Measurements from ENCODE around the gene TRIM34. TPM values are rescaled to one million over a fixed set of nuclear protein-coding genes. Genes with fewer than 3 reads are reported as not detected.
"Not testable (repeated sequence)": the region's sequence is repeated elsewhere in the genome, so short reads cannot be mapped to it uniquely, and the experiment has no call there.

The TRIM34 gene
- total RNA-seq, 1 experiment from 2014 or later = 10.6 TPM

GRCh38 chr11:5639953-5640352 is 15.2 kb downstream of the TRIM34 start:
- no peak overlapping the region for H3K4me3 ChIP-seq
- H3K27me3 ChIP-seq (replicated peaks) = no peaks in the 10 kb centered on the region
- H3K9me3 ChIP-seq (replicated peaks) = no peaks in the 10 kb centered on the region
- DNase-seq (ENCODE audit: low read depth in 1 of 2, low spot score in 2 of 2) = no peak
- no peaks in the 10 kb centered on the region for H3K36me3 ChIP-seq
- no peak overlapping the region for H3K27ac ChIP-seq
- H3K4me1 ChIP-seq (replicated peaks) = no peaks in the 10 kb centered on the region

GRCh38 chr11:5643585-5643984 is 18.8 kb downstream of the TRIM34 start:
- DNase-seq (ENCODE audit: low read depth in 1 of 2, low spot score in 2 of 2) = no peak
- Histone ChIP-seq H3K9me3 (replicated peaks) (no peaks in the 10 kb centered on the region), H3K27ac (no peak overlapping the region), H3K36me3 (no peaks in the 10 kb centered on the region), H3K4me1 (replicated peaks) (no peaks in the 10 kb centered on the region), H3K4me3 (no peak overlapping the region), H3K27me3 (replicated peaks) (no peaks in the 10 kb centered on the region)

- Histone ChIP-seq H3K36me3 (no peaks in the 10 kb centered on the region), H3K27ac (no peak overlapping the region), H3K4me3 (no peak overlapping the region), H3K27me3 (replicated peaks) (no peaks in the 10 kb centered on the region), H3K4me1 (replicated peaks) (no peaks in the 10 kb centered on the region), H3K9me3 (replicated peaks) (no peaks in the 10 kb centered on the region; the same call in 1 of the 2 replicates)
- DNase-seq (ENCODE audit: low read depth in 1 of 2, low spot score in 2 of 2) = no peak
These were observed 21.3 kb downstream of the TRIM34 start for GRCh38 chr11:5646139-5646538.

GRCh38 chr11:5655474-5655873 is 30.7 kb downstream of the TRIM34 start:
- DNase-seq (ENCODE audit: low read depth in 1 of 2, low spot score in 2 of 2) = no peak
- Histone ChIP-seq H3K27me3 (replicated peaks) (no peaks in the 10 kb centered on the region), H3K9me3 (replicated peaks) (0 out of 2 replicates have a peak, but pooled peaks cover 3% of the 10 kb centered on the region), H3K4me1 (replicated peaks) (no peaks in the 10 kb centered on the region), H3K4me3 (no peak overlapping the region), H3K27ac (no peak overlapping the region), H3K36me3 (no peaks in the 10 kb centered on the region)

GRCh38 chr11:5656956-5657355 is 32.2 kb downstream of the TRIM34 start:
- H3K27ac ChIP-seq; DNase-seq (ENCODE audit: low read depth in 1 of 2, low spot score in 2 of 2); H3K4me1 ChIP-seq (replicated peaks); H3K36me3 ChIP-seq; H3K9me3 ChIP-seq (replicated peaks); H3K27me3 ChIP-seq (replicated peaks); H3K4me3 ChIP-seq: not testable (repeated sequence)

- no peaks in the 10 kb centered on the region for H3K4me1 ChIP-seq (replicated peaks)
- no peaks in the 10 kb centered on the region for H3K27me3 ChIP-seq (replicated peaks)
- H3K4me3 ChIP-seq = no peak overlapping the region
- H3K36me3 ChIP-seq = peaks cover 14% of the 10 kb centered on the region; the same call in 1 of the 2 replicates
- no peak for DNase-seq (ENCODE audit: low read depth in 1 of 2, low spot score in 2 of 2)
- no peaks in the 10 kb centered on the region for H3K9me3 ChIP-seq (replicated peaks)
- no peak overlapping the region for H3K27ac ChIP-seq
These were observed 33.5 kb downstream of the TRIM34 start for GRCh38 chr11:5658318-5658717.

GRCh38 chr11:5663511-5663910 is 38.7 kb downstream of the TRIM34 start:
- no peak overlapping the region for H3K27ac ChIP-seq

GRCh38 chr11:5665051-5665570 is 40.3 kb downstream of the TRIM34 start:
- Histone ChIP-seq H3K9me3 (replicated peaks) (no peaks in the 10 kb centered on the region), H3K4me3 (no peak overlapping the region), H3K4me1 (replicated peaks) (no peaks in the 10 kb centered on the region), H3K36me3 (peaks cover 68% of the 10 kb centered on the region), H3K27ac (no peak overlapping the region), H3K27me3 (replicated peaks) (no peaks in the 10 kb centered on the region)
- no peak for DNase-seq (ENCODE audit: low read depth in 1 of 2, low spot score in 2 of 2)

More at GRCh38 chr11:5663511-5663910, 38.7 kb downstream of the TRIM34 start:
- H3K4me1 ChIP-seq (replicated peaks) = no peaks in the 10 kb centered on the region
- H3K4me3 ChIP-seq = no peak overlapping the region
- no peaks in the 10 kb centered on the region for H3K27me3 ChIP-seq (replicated peaks)
- H3K36me3 ChIP-seq = peaks cover 53% of the 10 kb centered on the region
- no peaks in the 10 kb centered on the region for H3K9me3 ChIP-seq (replicated peaks)
- no peak for DNase-seq (ENCODE audit: low read depth in 1 of 2, low spot score in 2 of 2)

- DNase-seq (ENCODE audit: low read depth in 1 of 2, low spot score in 2 of 2) = no peak
- no peaks in the 10 kb centered on the region for H3K27me3 ChIP-seq (replicated peaks)
- H3K27ac ChIP-seq = no peak overlapping the region
- H3K36me3 ChIP-seq = peaks cover 75% of the 10 kb centered on the region
- no peaks in the 10 kb centered on the region for H3K4me1 ChIP-seq (replicated peaks)
- H3K4me3 ChIP-seq = no peak overlapping the region
- H3K9me3 ChIP-seq (replicated peaks) = no peaks in the 10 kb centered on the region
These were observed 41.1 kb downstream of the TRIM34 start for GRCh38 chr11:5665746-5666401.

GRCh38 chr11:5666402-5666793 is 41.6 kb downstream of the TRIM34 start:
- H3K9me3 ChIP-seq (replicated peaks) = no peaks in the 10 kb centered on the region
- DNase-seq (ENCODE audit: low read depth in 1 of 2, low spot score in 2 of 2) = no peak
- H3K27me3 ChIP-seq (replicated peaks) = no peaks in the 10 kb centered on the region
- no peaks in the 10 kb centered on the region for H3K4me1 ChIP-seq (replicated peaks)
- no peak overlapping the region for H3K27ac ChIP-seq
- H3K4me3 ChIP-seq = no peak overlapping the region
- peaks cover 73% of the 10 kb centered on the region for H3K36me3 ChIP-seq

GRCh38 chr11:5671831-5672230 is 47.0 kb downstream of the TRIM34 start:
- H3K27ac ChIP-seq = no peak overlapping the region
- no peak overlapping the region for H3K4me3 ChIP-seq
- no peaks in the 10 kb centered on the region for H3K27me3 ChIP-seq (replicated peaks)
- peaks cover 53% of the 10 kb centered on the region for H3K36me3 ChIP-seq
- H3K9me3 ChIP-seq (replicated peaks) = no peaks in the 10 kb centered on the region
- H3K4me1 ChIP-seq (replicated peaks) = no peaks in the 10 kb centered on the region
- no peak for DNase-seq (ENCODE audit: low read depth in 1 of 2, low spot score in 2 of 2)

- no peaks in the 10 kb centered on the region for H3K9me3 ChIP-seq (replicated peaks)
- no peak overlapping the region for H3K4me3 ChIP-seq
- no peaks in the 10 kb centered on the region for H3K27me3 ChIP-seq (replicated peaks)
- no peak for DNase-seq (ENCODE audit: low read depth in 1 of 2, low spot score in 2 of 2)
- no peaks in the 10 kb centered on the region for H3K4me1 ChIP-seq (replicated peaks)
- no peak overlapping the region for H3K27ac ChIP-seq
- H3K36me3 ChIP-seq = peaks cover 57% of the 10 kb centered on the region
These were observed 49.6 kb downstream of the TRIM34 start for GRCh38 chr11:5674391-5674790.

GRCh38 chr11:5679811-5680210 is 55.0 kb downstream of the TRIM34 start:
- no peaks in the 10 kb centered on the region for H3K9me3 ChIP-seq (replicated peaks)
- no peak for DNase-seq (ENCODE audit: low read depth in 1 of 2, low spot score in 2 of 2)
- no peaks in the 10 kb centered on the region for H3K27me3 ChIP-seq (replicated peaks)
- H3K4me1 ChIP-seq (replicated peaks) = 0 out of 2 replicates have a peak, but pooled peaks cover 9% of the 10 kb centered on the region
- no peak overlapping the region for H3K27ac ChIP-seq
- H3K4me3 ChIP-seq = no peak overlapping the region
- peaks cover 70% of the 10 kb centered on the region for H3K36me3 ChIP-seq

GRCh38 chr11:5682890-5683441 is 58.2 kb downstream of the TRIM34 start:
- H3K27me3 ChIP-seq (replicated peaks); H3K27ac ChIP-seq; H3K9me3 ChIP-seq (replicated peaks); H3K4me3 ChIP-seq; DNase-seq (ENCODE audit: low read depth in 1 of 2, low spot score in 2 of 2): not testable (repeated sequence)
- Histone ChIP-seq H3K36me3 (peaks cover 50% of the 10 kb centered on the region), H3K4me1 (replicated peaks) (peaks cover 12% of the 10 kb centered on the region)
